LNCaP clone FGC (cell line): ENCODE results near the gene ANKZF1.

Source experiments
- DNase-seq: peaks from one replicate; pipeline ENCODE4 v3.0.0-alpha.2; 2011; ENCODE audit warnings: low read depth
- H3K4me3 ChIP-seq: 2 replicates; pipeline ENCODE4 v1.5.1; 2011; ENCODE audit warnings: mild to moderate bottlenecking, low read depth, low read length, control low read depth
- CTCF ChIP-seq: IDR thresholded peaks from 2 replicates; pipeline ENCODE4 v1.5.1; 2012; ENCODE audit warnings: mild to moderate bottlenecking; ENCODE audit not compliant: control insufficient read depth, insufficient read depth; ENCODE audit errors: extremely low read depth

The ANKZF1 gene

GRCh38 chr2:219282943-219283581, 53.5 kb downstream of the ANKZF1 start:
- DNase-seq: no peak
- TF ChIP-seq CTCF: no peak
- H3K4me3 ChIP-seq: no peak overlapping the region

GRCh38 chr2:219284501-219285372, 55.1 kb downstream of the ANKZF1 start:
- no peak overlapping the region for H3K4me3 ChIP-seq
- DNase-seq: no peak
- no peak for TF ChIP-seq CTCF

GRCh38 chr2:219285373-219285735, 55.7 kb downstream of the ANKZF1 start:
- no peak for TF ChIP-seq CTCF
- DNase-seq: no peak
- no peak overlapping the region for H3K4me3 ChIP-seq

GRCh38 chr2:219285894-219286425, 56.4 kb downstream of the ANKZF1 start:
- no peak overlapping the region for H3K4me3 ChIP-seq
- TF ChIP-seq CTCF: no peak
- no peak for DNase-seq
